HL-60/S4 treated with retinoic acid at 250 ng/mL for 4 days and 3 days (cell line): ENCODE data around the gene PTPRN2.

Source experiments
- in situ Hi-C: fragments of 300-500 bp; cut with MboI; formaldehyde crosslinking; loops from 2 replicates; pipeline ENCODE4 v1.7.0; 2022; ENCODE audit warnings: low sequenced_read_pairs

The PTPRN2 gene

DNA sequence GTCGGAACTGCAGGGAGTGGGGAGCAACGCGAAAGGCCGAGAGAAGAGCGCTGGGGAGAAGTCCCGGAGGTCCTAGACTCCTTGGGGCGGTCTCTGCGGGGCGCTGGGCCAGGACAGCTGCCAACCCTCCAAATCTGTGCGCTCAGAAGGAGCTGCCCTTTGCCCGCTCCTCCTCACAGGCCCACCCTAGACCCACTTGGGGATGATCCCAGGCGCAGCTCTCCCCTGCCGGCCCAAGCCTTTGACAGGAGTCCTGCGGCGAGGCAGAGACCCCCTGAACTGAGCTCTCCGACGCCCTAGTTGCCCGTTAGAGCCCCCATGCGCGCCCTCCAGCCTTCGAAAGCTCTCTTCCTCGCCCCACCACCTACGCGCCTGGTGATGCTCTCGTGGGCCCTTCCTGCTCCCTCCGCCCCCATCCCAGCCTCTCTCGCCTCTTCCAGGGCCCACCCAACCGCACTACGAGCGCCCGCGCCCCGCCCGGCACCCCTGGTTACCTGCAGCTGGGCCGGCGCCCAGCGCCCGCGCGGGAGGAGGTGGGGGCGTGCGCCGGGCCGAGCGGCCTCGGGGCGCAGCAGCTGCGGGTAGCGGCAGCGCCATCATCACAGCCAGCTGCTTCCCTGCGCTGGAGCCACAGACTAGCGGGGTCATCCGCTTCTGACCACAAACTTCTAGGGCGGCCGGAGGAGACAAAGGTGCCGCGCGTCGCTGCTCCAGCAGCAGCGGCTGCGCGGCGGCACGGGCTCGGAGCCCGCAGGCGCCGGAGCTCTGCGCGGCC is 897.4 kb downstream of the PTPRN2 start:
- in situ Hi-C loops = no loop called here

GRCh38 chr7:157689269-157690057 is 898.2 kb downstream of the PTPRN2 start:
- in situ Hi-C loops = no loop called here

GRCh38 chr7:157688533-157689268 is 898.9 kb downstream of the PTPRN2 start:
- in situ Hi-C loops = no loop called here

DNA sequence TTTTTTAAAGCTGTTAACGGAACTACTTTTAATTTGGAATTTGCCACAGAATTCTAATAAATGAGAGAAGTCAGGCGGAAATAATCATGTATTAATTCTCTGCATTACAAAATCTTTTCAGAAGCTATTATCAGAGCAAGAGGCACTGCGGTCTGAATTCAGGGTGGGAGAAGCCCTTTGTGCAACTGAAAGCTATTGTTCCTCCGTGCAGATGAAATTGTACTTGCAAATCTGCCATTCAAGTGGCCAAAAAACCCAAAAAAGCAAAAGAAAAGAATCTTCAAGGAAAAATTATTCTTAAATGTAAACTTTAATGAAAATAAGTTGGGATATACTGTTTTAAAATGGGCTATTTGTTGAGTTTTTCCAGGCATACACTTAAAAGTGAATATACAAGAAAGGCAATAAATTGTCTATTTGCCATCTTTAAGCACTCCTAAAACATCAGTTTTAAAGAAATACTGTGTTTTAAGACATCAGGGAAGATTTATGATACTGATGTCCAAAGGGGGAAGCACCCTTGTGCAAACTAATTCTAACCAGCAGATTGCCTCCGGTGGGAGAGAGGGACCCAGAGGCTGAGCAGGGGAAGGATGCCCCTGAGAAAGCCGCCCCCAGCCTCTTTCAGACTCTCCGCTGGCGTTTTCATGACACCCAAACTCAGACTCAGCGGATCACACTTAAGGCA is 899.6 kb downstream of the PTPRN2 start:
- in situ Hi-C loops = no loop called here

DNA sequence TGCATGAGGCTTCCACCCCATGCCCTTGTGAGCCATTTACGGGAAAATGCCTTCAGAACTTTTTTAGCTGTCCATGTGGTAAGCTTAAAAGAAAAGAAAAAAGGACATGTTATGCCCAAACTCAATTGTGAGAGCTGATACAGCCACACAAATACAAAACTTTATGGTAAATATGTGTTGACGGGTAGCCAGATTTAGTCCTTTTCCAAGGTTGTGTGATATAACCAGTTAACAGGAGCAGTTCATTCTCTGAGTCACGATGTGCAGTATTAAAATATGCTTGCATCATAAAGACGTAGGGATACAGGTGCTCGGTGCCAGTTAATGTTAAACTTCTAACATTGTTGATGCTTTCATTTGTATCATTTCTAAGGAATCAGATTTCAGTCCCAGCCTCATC is 900.5 kb downstream of the PTPRN2 start:
- in situ Hi-C loops = no loop called here

GRCh38 chr7:157686285-157686894 is 901.2 kb downstream of the PTPRN2 start:
- in situ Hi-C loops = no loop called here

DNA sequence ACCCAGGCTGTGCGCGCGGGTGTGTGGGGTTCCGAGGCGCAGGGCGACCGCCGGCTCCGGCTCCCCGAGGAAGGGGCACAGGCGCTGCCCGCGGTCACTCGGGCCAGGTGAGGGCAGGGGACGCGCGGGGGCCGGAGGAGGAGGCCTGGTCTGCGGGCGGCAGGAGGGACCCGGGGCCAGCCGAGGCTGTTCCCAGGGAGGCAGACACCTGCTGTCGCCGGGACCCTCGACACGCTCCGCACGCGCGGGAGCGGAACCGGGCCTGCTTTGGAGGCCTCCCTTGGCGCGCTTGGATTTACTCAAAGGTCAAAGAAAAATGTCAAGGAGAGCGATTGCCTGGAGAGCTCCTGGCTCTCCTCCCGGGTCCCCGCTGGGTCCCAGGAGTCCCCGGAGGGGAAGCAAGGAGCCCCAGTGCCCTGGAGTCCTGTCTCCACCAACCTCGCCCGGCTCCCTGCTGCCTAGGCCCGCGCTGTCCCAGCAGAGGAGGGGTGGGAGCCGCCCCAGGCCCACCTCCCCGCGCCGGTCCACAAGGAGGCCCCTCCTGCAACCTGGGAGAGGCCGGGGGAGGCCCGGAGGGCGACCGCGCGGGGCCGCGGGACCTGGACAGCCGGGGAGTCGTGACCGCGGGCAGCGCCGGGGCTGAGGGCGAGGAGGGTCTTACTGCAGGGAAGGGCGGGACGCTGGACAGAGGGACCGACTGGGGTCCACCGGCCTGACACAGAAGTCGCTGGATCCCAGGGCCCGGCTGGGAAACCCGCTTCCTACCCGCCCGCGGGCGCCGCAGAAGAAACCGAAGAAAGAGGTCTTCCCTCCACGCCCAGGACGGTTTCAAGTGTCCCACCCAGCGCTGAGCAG is 902.0 kb downstream of the PTPRN2 start:
- in situ Hi-C loops = no loop called here

DNA sequence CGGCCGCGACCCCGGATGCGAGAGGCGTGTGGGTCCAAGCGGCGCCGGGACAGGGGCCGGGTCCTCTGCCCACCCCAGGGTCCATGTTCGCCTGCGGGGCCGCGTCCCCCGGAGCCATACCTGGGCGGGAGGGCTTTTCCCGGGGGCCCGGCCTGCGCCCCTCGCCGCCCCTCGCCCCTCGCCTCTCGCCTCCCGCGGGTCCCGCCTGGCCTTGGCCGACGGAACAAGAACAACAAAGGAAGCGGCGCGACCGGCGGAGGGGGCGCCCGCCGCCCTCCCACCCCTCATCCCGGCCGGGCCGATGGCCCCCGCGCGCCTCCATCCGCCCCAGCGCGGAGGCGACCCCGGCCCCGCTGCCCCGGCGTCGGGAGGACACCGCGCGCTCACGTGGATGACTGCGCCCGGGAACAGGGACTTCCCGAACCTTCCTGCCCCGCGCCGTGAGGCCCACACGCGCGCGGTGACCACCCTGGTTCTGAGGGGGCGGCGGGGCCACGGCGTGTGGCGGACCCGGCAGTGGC is 902.7 kb downstream of the PTPRN2 start:
- in situ Hi-C loops = no loop called here

DNA sequence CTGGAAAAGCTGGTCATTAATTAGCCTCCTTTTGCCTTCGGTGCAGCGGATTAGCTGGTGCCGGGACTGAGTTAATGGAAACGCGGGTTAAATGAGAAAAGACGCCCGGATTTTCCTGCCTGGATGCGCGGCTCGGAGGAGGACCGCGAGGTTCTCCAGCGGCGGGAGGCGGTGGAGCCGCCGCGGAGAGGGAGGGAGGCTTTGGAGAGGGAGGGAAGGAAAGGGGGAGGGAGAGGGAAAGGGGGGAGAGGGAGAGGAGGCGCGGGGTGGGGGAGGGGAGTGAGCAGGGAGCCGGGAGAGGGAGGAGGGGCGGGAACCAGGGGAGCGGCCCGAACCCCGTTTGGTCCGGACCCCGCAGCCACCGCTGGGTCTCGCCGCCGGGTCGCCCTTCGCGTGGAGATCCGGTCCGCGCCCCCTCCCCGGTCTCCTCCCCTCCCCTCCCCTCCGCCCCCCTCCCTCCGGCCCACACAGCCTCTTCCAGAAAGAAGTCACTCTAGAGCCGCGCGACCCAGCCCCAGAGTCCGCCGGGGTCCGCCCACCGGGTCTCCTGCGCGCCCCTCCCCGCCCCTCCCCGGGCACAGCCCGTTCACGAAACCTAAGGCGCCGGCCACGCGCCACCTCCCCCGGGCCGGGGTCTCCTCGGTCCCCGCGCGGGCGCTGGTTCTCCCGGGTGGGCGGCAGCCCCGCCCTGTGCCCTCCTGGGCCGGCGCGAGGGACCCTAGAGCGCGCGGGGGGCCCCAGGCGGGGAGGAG is 903.3 kb downstream of the PTPRN2 start:
- in situ Hi-C loops = no loop called here

DNA sequence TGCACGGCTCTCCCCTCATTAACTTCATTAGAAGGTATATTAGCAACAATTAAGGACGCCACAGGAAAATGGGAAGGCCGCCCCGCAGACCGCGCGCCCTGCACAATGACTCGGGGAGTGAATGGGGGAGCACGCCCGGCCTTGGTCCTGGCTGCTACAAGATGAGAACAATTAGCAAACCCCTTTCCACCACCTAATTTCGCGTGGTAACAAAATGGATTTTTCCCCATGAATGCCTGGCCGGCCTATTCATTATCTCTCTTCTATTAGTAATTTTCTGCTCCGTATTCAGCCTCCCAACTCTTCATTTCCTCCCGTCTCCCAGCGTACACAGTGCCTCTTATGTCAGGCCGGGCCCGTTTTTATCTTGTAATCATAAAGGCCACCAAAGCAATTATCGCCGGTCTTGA is 903.9 kb downstream of the PTPRN2 start:
- in situ Hi-C loops = no loop called here

GRCh38 chr7:157682946-157683746 is 904.5 kb downstream of the PTPRN2 start:
- in situ Hi-C loops = no loop called here

DNA sequence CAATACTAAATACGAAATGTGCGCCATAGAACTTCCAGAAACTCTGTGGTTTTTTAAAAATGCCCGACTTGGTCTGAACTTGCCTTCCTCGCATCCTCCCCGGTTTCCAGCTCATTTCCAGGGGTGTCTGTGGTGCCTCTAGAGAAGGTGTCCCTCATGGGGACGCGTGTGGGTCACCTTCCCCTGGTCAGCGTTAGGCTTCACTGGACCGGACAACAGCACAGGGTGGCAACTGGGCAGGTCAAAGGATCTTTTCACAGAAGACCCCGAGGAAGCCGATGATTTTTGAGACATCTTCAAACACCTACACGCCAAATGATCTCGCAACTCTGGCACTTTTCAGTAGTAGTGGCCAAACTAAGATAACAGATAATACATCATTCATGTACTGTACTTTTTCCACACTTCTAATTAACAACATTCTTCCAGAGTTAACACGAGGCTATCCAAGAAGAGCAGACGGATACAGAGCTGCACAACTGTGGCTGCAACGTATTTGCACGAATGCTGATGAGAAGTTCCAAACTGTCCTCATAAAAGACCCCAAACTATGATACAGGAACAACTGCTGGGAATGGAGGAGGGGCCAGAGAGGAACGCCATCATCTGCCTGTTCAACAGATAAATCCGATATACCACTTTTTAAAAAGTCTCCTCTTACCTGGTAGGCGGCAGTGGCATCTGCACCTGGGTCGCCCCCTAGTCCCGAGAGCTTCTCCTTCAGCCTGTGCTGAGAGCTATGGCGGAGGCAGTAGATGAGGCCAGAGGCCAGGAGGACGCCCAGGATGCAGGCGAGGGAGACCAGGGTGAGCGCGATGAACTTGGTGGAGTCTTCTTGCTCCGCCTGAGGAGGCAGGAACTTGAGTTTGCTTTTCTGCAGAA is 905.3 kb downstream of the PTPRN2 start:
- in situ Hi-C loops = no loop called here

- in situ Hi-C loops = no loop called here
Measured at GRCh38 chr7:157679607-157680006, 908.0 kb downstream of the PTPRN2 start.

- in situ Hi-C loops = no loop called here
Measured at GRCh38 chr7:157678501-157678900, 909.1 kb downstream of the PTPRN2 start.

DNA sequence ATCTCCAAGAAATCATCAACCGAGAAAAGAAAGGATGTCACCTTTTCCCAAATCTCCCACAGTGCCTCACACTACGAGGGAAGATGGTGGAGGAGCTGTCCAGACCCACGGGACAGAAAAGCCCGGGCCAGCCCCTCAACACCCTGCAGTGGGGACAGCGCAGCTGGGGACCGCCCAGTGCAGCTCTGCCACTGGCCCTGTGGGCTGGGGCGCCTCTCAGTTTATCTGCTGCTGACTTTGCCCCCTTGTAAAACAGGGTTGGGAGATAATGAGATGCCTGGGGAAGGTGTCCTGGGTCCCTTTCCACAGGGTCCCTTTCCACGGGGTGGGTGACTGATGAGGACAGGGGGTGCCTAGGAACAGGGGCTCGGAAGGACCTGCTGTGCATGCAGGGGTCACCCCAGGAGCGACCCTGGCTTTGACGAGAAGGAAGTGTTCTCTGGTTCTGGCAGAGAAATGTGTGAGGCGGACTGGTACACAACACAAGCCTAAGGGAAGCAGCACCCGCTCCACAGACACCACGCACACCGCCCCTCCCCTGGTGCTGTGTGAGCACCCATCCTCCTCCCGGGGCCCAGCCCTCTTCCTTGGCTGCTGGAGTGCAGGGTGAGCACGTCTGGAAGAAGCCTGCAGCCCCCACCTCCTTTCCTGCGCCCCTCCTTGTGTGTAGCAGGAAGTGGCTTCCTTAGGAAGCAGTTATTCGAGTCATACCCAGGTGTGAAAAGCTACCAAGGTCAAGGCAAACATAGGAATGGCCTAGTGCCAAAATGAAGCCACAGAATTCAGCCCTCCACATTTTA is 911.0 kb downstream of the PTPRN2 start:
- in situ Hi-C loops = no loop called here

DNA sequence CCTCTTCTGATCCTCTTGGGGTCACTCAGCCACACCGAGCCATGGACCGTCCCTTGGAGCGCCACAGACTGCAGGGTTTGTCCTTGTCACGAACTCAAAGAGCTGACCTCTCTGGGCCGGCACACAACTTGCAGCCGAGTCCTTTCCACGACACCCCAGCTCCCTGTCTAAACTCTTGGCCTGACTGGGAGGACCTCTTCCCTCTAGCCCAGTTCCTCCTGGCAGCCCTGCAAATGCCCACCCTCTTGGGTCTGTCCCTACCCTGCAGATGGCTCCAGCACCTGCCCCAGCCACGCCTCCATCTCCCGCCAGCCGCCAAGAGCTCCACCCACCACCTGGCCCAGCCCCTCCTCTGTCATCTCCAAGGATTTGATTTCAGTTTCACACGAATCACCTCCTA is 911.6 kb downstream of the PTPRN2 start:
- in situ Hi-C loops = no loop called here
